Measurements from ENCODE around the gene CD8B2. TPM values are rescaled to one million over a fixed set of nuclear protein-coding genes. Genes with fewer than 3 reads are reported as not detected.

Gene CD8B2
- total RNA-seq, 1 experiment from 2014 or later, result not detected

- H3K9me3 Mint-ChIP-seq (ENCODE audit: unreplicated experiment), result no peaks in the 10 kb centered on the region
- H3K4me3 Mint-ChIP-seq (ENCODE audit: unreplicated experiment), result no peak overlapping the region
- no peak overlapping the region for H3K27ac Mint-ChIP-seq (ENCODE audit: low read depth, unreplicated experiment)
- CTCF ChIA-PET, result interaction anchor here (0.6 to 2.3 kb wide), 2 partner anchors 10 to 1028 kb away, joined by 3 to 10 read pairs; no protein-coding TSS in a partner anchor
- H3K27me3 Mint-ChIP-seq (ENCODE audit: insufficient read depth, unreplicated experiment), result peaks cover 46% of the 10 kb centered on the region
- no peak for DNase-seq (ENCODE audit: unreplicated experiment)
- BruUV-seq (replicated peaks), result no TSS peak
- no peak for TF ChIP-seq CTCF (IDR thresholded peaks at IDR 0.05; ENCODE audit: unreplicated experiment)
- no peaks in the 10 kb centered on the region for H3K4me1 Mint-ChIP-seq (ENCODE audit: insufficient read depth, unreplicated experiment)
- POLR2A ChIA-PET, result no interaction called here
- intact Hi-C loops (cut with micrococcal nuclease), result no loop called here
- no peaks in the 10 kb centered on the region for H3K36me3 Mint-ChIP-seq (ENCODE audit: insufficient read depth, unreplicated experiment)
Measured at GRCh38 chr2:106532236-106532635, 45.1 kb downstream of the CD8B2 start.

- no peak for DNase-seq (ENCODE audit: unreplicated experiment)
- H3K27me3 Mint-ChIP-seq (ENCODE audit: insufficient read depth, unreplicated experiment), result peaks cover 39% of the 10 kb centered on the region
- BruUV-seq (replicated peaks), result no TSS peak
- TF ChIP-seq CTCF (IDR thresholded peaks at IDR 0.05; ENCODE audit: unreplicated experiment), result no peak
- no peak overlapping the region for H3K27ac Mint-ChIP-seq (ENCODE audit: low read depth, unreplicated experiment)
- no peaks in the 10 kb centered on the region for H3K4me1 Mint-ChIP-seq (ENCODE audit: insufficient read depth, unreplicated experiment)
- intact Hi-C loops (cut with micrococcal nuclease), result no loop called here
- H3K9me3 Mint-ChIP-seq (ENCODE audit: unreplicated experiment), result no peaks in the 10 kb centered on the region
- POLR2A ChIA-PET, result no interaction called here
- no peaks in the 10 kb centered on the region for H3K36me3 Mint-ChIP-seq (ENCODE audit: insufficient read depth, unreplicated experiment)
- CTCF ChIA-PET, result interaction anchor here (0.7 kb wide), 1 partner anchor 1299 kb away, joined by 3 read pairs; no protein-coding TSS in a partner anchor
- H3K4me3 Mint-ChIP-seq (ENCODE audit: unreplicated experiment), result no peak overlapping the region
Measured at GRCh38 chr2:106534471-106534870, 47.3 kb downstream of the CD8B2 start.

GRCh38 chr2:106536490-106536889 lies 49.3 kb downstream of the CD8B2 start:
- Mint-ChIP-seq H3K4me1 (ENCODE audit: insufficient read depth, unreplicated experiment) (no peaks in the 10 kb centered on the region), H3K36me3 (ENCODE audit: insufficient read depth, unreplicated experiment) (no peaks in the 10 kb centered on the region), H3K27me3 (ENCODE audit: insufficient read depth, unreplicated experiment) (peaks cover 34% of the 10 kb centered on the region), H3K4me3 (ENCODE audit: unreplicated experiment) (no peak overlapping the region), H3K27ac (ENCODE audit: low read depth, unreplicated experiment) (no peak overlapping the region), H3K9me3 (ENCODE audit: unreplicated experiment) (no peaks in the 10 kb centered on the region)
- no peak for TF ChIP-seq CTCF (IDR thresholded peaks at IDR 0.05; ENCODE audit: unreplicated experiment)
- no peak for DNase-seq (ENCODE audit: unreplicated experiment)
- no TSS peak for BruUV-seq (replicated peaks)
- intact Hi-C loops (cut with micrococcal nuclease), result no loop called here
- ChIA-PET CTCF (interaction anchor here (0.7 to 1.4 kb wide), 2 partner anchors 432 to 1191 kb away, joined by 3 to 5 read pairs; no protein-coding TSS in a partner anchor), POLR2A (no interaction called here)

GRCh38 chr2:106537047-106537446 lies 49.9 kb downstream of the CD8B2 start:
- BruUV-seq (replicated peaks), result no TSS peak

More at GRCh38 chr2:106537047-106537446, 49.9 kb downstream of the CD8B2 start:
- H3K27me3 Mint-ChIP-seq (ENCODE audit: insufficient read depth, unreplicated experiment), result peaks cover 34% of the 10 kb centered on the region
- H3K4me1 Mint-ChIP-seq (ENCODE audit: insufficient read depth, unreplicated experiment), result no peaks in the 10 kb centered on the region
- no peaks in the 10 kb centered on the region for H3K36me3 Mint-ChIP-seq (ENCODE audit: insufficient read depth, unreplicated experiment)
- no peaks in the 10 kb centered on the region for H3K9me3 Mint-ChIP-seq (ENCODE audit: unreplicated experiment)
- no peak overlapping the region for H3K4me3 Mint-ChIP-seq (ENCODE audit: unreplicated experiment)
- no peak for DNase-seq (ENCODE audit: unreplicated experiment)
- intact Hi-C loops (cut with micrococcal nuclease), result no loop called here
- H3K27ac Mint-ChIP-seq (ENCODE audit: low read depth, unreplicated experiment), result no peak overlapping the region
- POLR2A ChIA-PET, result interaction anchor here (0.6 kb wide), 2 partner anchors 393 to 418 kb away, joined by 3 read pairs; no protein-coding TSS in a partner anchor
- CTCF ChIA-PET, result interaction anchor here (1.4 to 4.2 kb wide), 2 partner anchors 46 to 432 kb away, joined by 5 to 14 read pairs; no protein-coding TSS in a partner anchor
- no peak for TF ChIP-seq CTCF (IDR thresholded peaks at IDR 0.05; ENCODE audit: unreplicated experiment)

Data from MCF 10A (cell line).